WTC11 (cell line): ENCODE results near the gene CIC. TPM values are rescaled to one million over a fixed set of nuclear protein-coding genes. Genes with fewer than 3 reads are reported as not detected.

Experiments
- ATF1 ChIP-seq: sonication (generic); formaldehyde crosslinking; IDR thresholded peaks from 2 replicates; pipeline ENCODE4 v1.8.1; 2023; ENCODE audit warnings: mild to moderate bottlenecking, moderate library complexity, missing genetic modification reagents
- CBFB ChIP-seq: sonication (generic); formaldehyde crosslinking; IDR thresholded peaks from 2 replicates; pipeline ENCODE4 v1.8.1; 2022; ENCODE audit warnings: mild to moderate bottlenecking, low read depth, missing genetic modification reagents
- ERG ChIP-seq: fragments of 250-450 bp; sonication (Bioruptor Pico); IDR thresholded peaks from 2 replicates; pipeline ENCODE4 v1.8.0; 2021; ENCODE audit warnings: mild to moderate bottlenecking
- ESRRA ChIP-seq: sonication (generic); formaldehyde crosslinking; IDR thresholded peaks from 2 replicates; pipeline ENCODE4 v1.8.1; 2022; ENCODE audit warnings: mild to moderate bottlenecking, missing genetic modification reagents, borderline replicate concordance
- ETV6 ChIP-seq: sonication (generic); formaldehyde crosslinking; IDR thresholded peaks from 2 replicates; pipeline ENCODE4 v1.8.1; 2022; ENCODE audit warnings: mild to moderate bottlenecking, missing genetic modification reagents
- FOXJ3 ChIP-seq: sonication (generic); formaldehyde crosslinking; IDR thresholded peaks from 2 replicates; pipeline ENCODE4 v1.9.0; 2021; ENCODE audit warnings: missing genetic modification reagents, mild to moderate bottlenecking, borderline replicate concordance
- GRHL2 ChIP-seq: fragments of 250-450 bp; sonication (Bioruptor Pico); IDR thresholded peaks from 2 replicates; pipeline ENCODE4 v1.8.0; 2022; ENCODE audit warnings: mild to moderate bottlenecking, moderate library complexity; ENCODE audit not compliant: insufficient replicate concordance, severe bottlenecking
- IRF1 ChIP-seq: sonication (generic); formaldehyde crosslinking; IDR thresholded peaks from 2 replicates; pipeline ENCODE4 v1.8.0; 2023; ENCODE audit warnings: missing genetic modification reagents
- KAT7 ChIP-seq: sonication (generic); formaldehyde crosslinking; IDR thresholded peaks from 2 replicates; pipeline ENCODE4 v1.8.1; 2023; ENCODE audit warnings: missing genetic modification reagents, mild to moderate bottlenecking, borderline replicate concordance
- NR3C1 ChIP-seq: sonication (generic); formaldehyde crosslinking; conservative IDR thresholded peaks from 2 replicates; pipeline ENCODE4 v1.8.1; 2023; ENCODE audit warnings: low read depth, mild to moderate bottlenecking, missing genetic modification reagents
- PREB ChIP-seq: sonication (generic); formaldehyde crosslinking; IDR thresholded peaks from 2 replicates; pipeline ENCODE4 v1.8.1; 2022; ENCODE audit warnings: mild to moderate bottlenecking, missing genetic modification reagents, moderate library complexity, borderline replicate concordance
- RORB ChIP-seq: fragments of 250-450 bp; sonication (Bioruptor Pico); IDR thresholded peaks from 2 replicates; pipeline ENCODE4 v1.9.0; 2021; ENCODE audit warnings: mild to moderate bottlenecking
- SMAD3 ChIP-seq: sonication (generic); formaldehyde crosslinking; IDR thresholded peaks from 2 replicates; pipeline ENCODE4 v1.8.0; 2022; ENCODE audit warnings: missing genetic modification reagents, mild to moderate bottlenecking, borderline replicate concordance
- SOX15 ChIP-seq: fragments of 250-450 bp; sonication (Bioruptor Pico); IDR thresholded peaks from 2 replicates; pipeline ENCODE4 v1.9.0; 2021; ENCODE audit warnings: mild to moderate bottlenecking
- TCF7 ChIP-seq: sonication (generic); formaldehyde crosslinking; IDR thresholded peaks from 2 replicates; pipeline ENCODE4 v1.8.0; 2022; ENCODE audit warnings: mild to moderate bottlenecking, low read depth, missing genetic modification reagents, moderate library complexity
- TEAD4 ChIP-seq: sonication (generic); formaldehyde crosslinking; IDR thresholded peaks from 2 replicates; pipeline ENCODE4 v1.8.0; 2022; ENCODE audit warnings: mild to moderate bottlenecking, missing genetic modification reagents
- ZNF138 ChIP-seq: sonication (generic); formaldehyde crosslinking; conservative IDR thresholded peaks from 2 replicates; pipeline ENCODE4 v1.8.1; 2022; ENCODE audit warnings: mild to moderate bottlenecking, moderate library complexity, missing genetic modification reagents
- ZNF219 ChIP-seq: sonication (generic); formaldehyde crosslinking; IDR thresholded peaks from 2 replicates; pipeline ENCODE4 v1.8.0; 2023; ENCODE audit warnings: missing genetic modification reagents, mild to moderate bottlenecking, borderline replicate concordance
- ZNF263 ChIP-seq: sonication (generic); formaldehyde crosslinking; IDR thresholded peaks from 2 replicates; pipeline ENCODE4 v1.8.1; 2022; ENCODE audit warnings: low read depth, mild to moderate bottlenecking, moderate library complexity, missing genetic modification reagents
- ZNF317 ChIP-seq: sonication (generic); formaldehyde crosslinking; IDR thresholded peaks from 2 replicates; pipeline ENCODE4 v1.8.1; 2023; ENCODE audit warnings: low read depth, mild to moderate bottlenecking, moderate library complexity, missing genetic modification reagents, borderline replicate concordance
- ZNF396 ChIP-seq: fragments of 250-450 bp; sonication (Bioruptor Pico); IDR thresholded peaks from 2 replicates; pipeline ENCODE4 v1.8.0; 2021; ENCODE audit warnings: mild to moderate bottlenecking, moderate library complexity, borderline replicate concordance
- ZNF416 ChIP-seq: fragments of 250-450 bp; sonication (Bioruptor Pico); IDR thresholded peaks from 2 replicates; pipeline ENCODE4 v1.9.0; 2021; ENCODE audit warnings: mild to moderate bottlenecking, inconsistent platforms
- ZNF671 ChIP-seq: fragments of 250-450 bp; sonication (Bioruptor Pico); IDR thresholded peaks from 2 replicates; pipeline ENCODE4 v1.8.0; 2021; ENCODE audit warnings: mild to moderate bottlenecking
- ZSCAN18 ChIP-seq: fragments of 250-450 bp; sonication (Bioruptor Pico); IDR thresholded peaks from 2 replicates; pipeline ENCODE4 v2.1.2; 2022; ENCODE audit warnings: mild to moderate bottlenecking, moderate library complexity
- total RNA-seq: library from RNA; stranded (reverse); gene quantifications from 3 replicates; pipeline ENCODE4 v1.2.3, GENCODE V29; 2021
- TF ChIP-seq, protein P1 (sequence below): fragments of 250-450 bp; sonication (Bioruptor Pico); IDR thresholded peaks from 2 replicates; pipeline ENCODE4 v1.9.0; 2021; ENCODE audit warnings: moderate library complexity, mild to moderate bottlenecking, inconsistent platforms, borderline replicate concordance
- TF ChIP-seq, protein P2 (sequence below): sonication (generic); formaldehyde crosslinking; IDR thresholded peaks from 2 replicates; pipeline ENCODE4 v1.8.0; 2023; ENCODE audit warnings: mild to moderate bottlenecking, missing genetic modification reagents
- TF ChIP-seq, protein P3 (sequence below): sonication (generic); formaldehyde crosslinking; IDR thresholded peaks from 2 replicates; pipeline ENCODE4 v1.8.0; 2022; ENCODE audit warnings: mild to moderate bottlenecking, missing genetic modification reagents
- TF ChIP-seq, protein P4 (sequence below): sonication (generic); formaldehyde crosslinking; IDR thresholded peaks from 2 replicates; pipeline ENCODE4 v1.8.1; 2022; ENCODE audit warnings: mild to moderate bottlenecking, moderate library complexity, missing genetic modification reagents

The CIC gene
- total RNA-seq, 1 experiment from 2014 or later, result 55.8 TPM

GRCh38 chr19:42313096-42313839 lies 44.2 kb downstream of the CIC start, which contains the start of gene TMEM145 (continued):
- TF ChIP-seq ZSCAN18, result no peak
- no peak for TF ChIP-seq ATF1 (CRISPR knock-in tag)
- TF ChIP-seq ZNF219 (CRISPR knock-in tag), result no peak
- no peak for TF ChIP-seq ZNF396 (CRISPR knock-in tag)
- no peak for TF ChIP-seq ZNF263 (CRISPR knock-in tag)
- no peak for TF ChIP-seq SOX15 (CRISPR knock-in tag)
- no peak for TF ChIP-seq IRF1
- no peak for TF ChIP-seq KAT7 (CRISPR knock-in tag)
- TF ChIP-seq ESRRA (CRISPR knock-in tag), result no peak
- TF ChIP-seq RORB, result no peak
- no peak for TF ChIP-seq PREB (CRISPR knock-in tag)
- TF ChIP-seq, protein P1, sequence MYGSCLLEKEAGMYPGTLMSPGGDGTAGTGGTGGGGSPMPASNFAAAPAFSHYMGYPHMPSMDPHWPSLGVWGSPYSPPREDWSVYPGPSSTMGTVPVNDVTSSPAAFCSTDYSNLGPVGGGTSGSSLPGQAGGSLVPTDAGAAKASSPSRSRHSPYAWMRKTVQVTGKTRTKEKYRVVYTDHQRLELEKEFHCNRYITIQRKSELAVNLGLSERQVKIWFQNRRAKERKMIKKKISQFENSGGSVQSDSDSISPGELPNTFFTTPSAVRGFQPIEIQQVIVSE (CRISPR knock-in tag), result no peak
- TF ChIP-seq ZNF416, result no peak
- 0 out of 2 replicates have a peak, but pooled peaks have one; percentile 47 for TF ChIP-seq TCF7 (CRISPR knock-in tag)
- no peak for TF ChIP-seq FOXJ3 (CRISPR knock-in tag)
- 0 out of 2 replicates have a peak, but pooled peaks have one; percentile 38 for TF ChIP-seq NR3C1 (CRISPR knock-in tag)
- TF ChIP-seq, protein P2, sequence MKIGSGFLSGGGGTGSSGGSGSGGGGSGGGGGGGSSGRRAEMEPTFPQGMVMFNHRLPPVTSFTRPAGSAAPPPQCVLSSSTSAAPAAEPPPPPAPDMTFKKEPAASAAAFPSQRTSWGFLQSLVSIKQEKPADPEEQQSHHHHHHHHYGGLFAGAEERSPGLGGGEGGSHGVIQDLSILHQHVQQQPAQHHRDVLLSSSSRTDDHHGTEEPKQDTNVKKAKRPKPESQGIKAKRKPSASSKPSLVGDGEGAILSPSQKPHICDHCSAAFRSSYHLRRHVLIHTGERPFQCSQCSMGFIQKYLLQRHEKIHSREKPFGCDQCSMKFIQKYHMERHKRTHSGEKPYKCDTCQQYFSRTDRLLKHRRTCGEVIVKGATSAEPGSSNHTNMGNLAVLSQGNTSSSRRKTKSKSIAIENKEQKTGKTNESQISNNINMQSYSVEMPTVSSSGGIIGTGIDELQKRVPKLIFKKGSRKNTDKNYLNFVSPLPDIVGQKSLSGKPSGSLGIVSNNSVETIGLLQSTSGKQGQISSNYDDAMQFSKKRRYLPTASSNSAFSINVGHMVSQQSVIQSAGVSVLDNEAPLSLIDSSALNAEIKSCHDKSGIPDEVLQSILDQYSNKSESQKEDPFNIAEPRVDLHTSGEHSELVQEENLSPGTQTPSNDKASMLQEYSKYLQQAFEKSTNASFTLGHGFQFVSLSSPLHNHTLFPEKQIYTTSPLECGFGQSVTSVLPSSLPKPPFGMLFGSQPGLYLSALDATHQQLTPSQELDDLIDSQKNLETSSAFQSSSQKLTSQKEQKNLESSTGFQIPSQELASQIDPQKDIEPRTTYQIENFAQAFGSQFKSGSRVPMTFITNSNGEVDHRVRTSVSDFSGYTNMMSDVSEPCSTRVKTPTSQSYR (CRISPR knock-in tag), result no peak
- TF ChIP-seq ZNF317 (CRISPR knock-in tag), result no peak
- no peak for TF ChIP-seq ERG (CRISPR knock-in tag)
- TF ChIP-seq, protein P3, sequence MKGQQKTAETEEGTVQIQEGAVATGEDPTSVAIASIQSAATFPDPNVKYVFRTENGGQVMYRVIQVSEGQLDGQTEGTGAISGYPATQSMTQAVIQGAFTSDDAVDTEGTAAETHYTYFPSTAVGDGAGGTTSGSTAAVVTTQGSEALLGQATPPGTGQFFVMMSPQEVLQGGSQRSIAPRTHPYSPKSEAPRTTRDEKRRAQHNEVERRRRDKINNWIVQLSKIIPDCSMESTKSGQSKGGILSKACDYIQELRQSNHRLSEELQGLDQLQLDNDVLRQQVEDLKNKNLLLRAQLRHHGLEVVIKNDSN (CRISPR knock-in tag), result no peak
- no peak for TF ChIP-seq CBFB
- TF ChIP-seq ZNF138 (CRISPR knock-in tag), result no peak
- no peak for TF ChIP-seq TEAD4
- TF ChIP-seq ZNF671, result no peak
- TF ChIP-seq, protein P4, sequence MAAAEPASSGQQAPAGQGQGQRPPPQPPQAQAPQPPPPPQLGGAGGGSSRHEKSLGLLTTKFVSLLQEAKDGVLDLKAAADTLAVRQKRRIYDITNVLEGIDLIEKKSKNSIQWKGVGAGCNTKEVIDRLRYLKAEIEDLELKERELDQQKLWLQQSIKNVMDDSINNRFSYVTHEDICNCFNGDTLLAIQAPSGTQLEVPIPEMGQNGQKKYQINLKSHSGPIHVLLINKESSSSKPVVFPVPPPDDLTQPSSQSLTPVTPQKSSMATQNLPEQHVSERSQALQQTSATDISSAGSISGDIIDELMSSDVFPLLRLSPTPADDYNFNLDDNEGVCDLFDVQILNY (CRISPR knock-in tag), result peak; percentile 67; the same call in 1 of the 2 replicates
- TF ChIP-seq GRHL2 (CRISPR knock-in tag), result no peak
- TF ChIP-seq SMAD3, result no peak
- TF ChIP-seq ETV6 (CRISPR knock-in tag), result no peak
